Measurements from ENCODE around the gene TPD52L1. TPM values are rescaled to one million over a fixed set of nuclear protein-coding genes. Genes with fewer than 3 reads are reported as not detected.

The TPD52L1 gene, protein sequence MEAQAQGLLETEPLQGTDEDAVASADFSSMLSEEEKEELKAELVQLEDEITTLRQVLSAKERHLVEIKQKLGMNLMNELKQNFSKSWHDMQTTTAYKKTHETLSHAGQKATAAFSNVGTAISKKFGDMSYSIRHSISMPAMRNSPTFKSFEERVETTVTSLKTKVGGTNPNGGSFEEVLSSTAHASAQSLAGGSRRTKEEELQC
- 44.5 and 50.9 TPM in 2 replicates for total RNA-seq (2014; rRNA removed; shearing (Covaris generic))

GRCh38 chr6:125153391-125154117 is at the start of gene TPD52L1:
TSS of gene TPD52L1 (plus strand) at chr6:125153773. CDS start at chr6:125153952, 179 bp downstream.

GRCh38 chr6:125301435-125302391 is 148.1 kb downstream of the TPD52L1 start, which contains the start of gene HDDC2:
TSS of gene HDDC2 (minus strand) at chr6:125301967. CDS start at chr6:125301932, 35 bp downstream.

Other genes with a start within 250 kb of the TPD52L1 start
- 5.4 and 7.3 TPM in 2 replicates for gene RNF217, start 191.3 kb upstream of the TPD52L1 start, total RNA-seq (2014; rRNA removed; shearing (Covaris generic))
- gene HDDC2, start 148.2 kb downstream of the TPD52L1 start, total RNA-seq (2014; rRNA removed; shearing (Covaris generic)) = 75.1 and 88.6 TPM in 2 replicates